D721Med (cell line): ENCODE results near the gene UBR4.

Experiments
- DNase-seq: peaks from one replicate; pipeline ENCODE4 v3.0.0; 2011; ENCODE audit warnings: low spot score; ENCODE audit not compliant: insufficient read length
- FAIRE-seq: peaks from 2 replicates; lab custom pipeline; 2011; peaks lifted over from hg19 to GRCh38; lab: Jason Lieb, UNC
- CTCF ChIP-seq: IDR thresholded peaks from 2 replicates; pipeline ENCODE4 v1.5.1; 2012; ENCODE audit warnings: mild to moderate bottlenecking, control low read depth; ENCODE audit not compliant: insufficient read depth; ENCODE audit errors: missing control alignments

Gene UBR4

GRCh38 chr1:19055001-19055400 is 155.1 kb downstream of the UBR4 start:
- no peak for TF ChIP-seq CTCF
- FAIRE-seq (no peak), DNase-seq (no peak)

- DNase-seq: no peak
- TF ChIP-seq CTCF: no peak
- FAIRE-seq: no peak
Measured at GRCh38 chr1:19054216-19054615, 155.8 kb downstream of the UBR4 start.

GRCh38 chr1:19053486-19053885 is 156.6 kb downstream of the UBR4 start:
- DNase-seq: no peak
- no peak for FAIRE-seq

GRCh38 chr1:19049798-19050197 is 160.3 kb downstream of the UBR4 start:
- no peak for FAIRE-seq
- DNase-seq: no peak
- TF ChIP-seq CTCF: no peak

More at GRCh38 chr1:19053486-19053885, 156.6 kb downstream of the UBR4 start:
- TF ChIP-seq CTCF: no peak

- no peak for TF ChIP-seq CTCF
- no peak for FAIRE-seq
Measured at GRCh38 chr1:19049128-19049768, 160.8 kb downstream of the UBR4 start.

GRCh38 chr1:19046972-19047731 is 162.9 kb downstream of the UBR4 start:
- no peak for DNase-seq
- no peak for FAIRE-seq
- TF ChIP-seq CTCF: no peak

More at GRCh38 chr1:19049128-19049768, 160.8 kb downstream of the UBR4 start:
- DNase-seq: no peak
